Vagina (tissue), 2 donors: ENCODE results near the gene GALNT3.

Experiments used
- CTCF ChIP-seq, 3 experiments: fragments of 450-650 bp in 2 of 3; fragments of 200-600 bp in 1 of 3; sonication (generic) in 1 of 3; IDR thresholded peaks; one replicate each; pipeline ENCODE4 v1.5.1; 2017 to 2019; ENCODE audit warnings: antibody characterized with exemption in 3 of 3, mild to moderate bottlenecking in 2 of 3, moderate library complexity in 2 of 3
- POLR2A ChIP-seq, 2 donors: fragments of 450-650 bp; IDR thresholded peaks; one replicate each; pipeline ENCODE4 v1.6.1; 2017; ENCODE audit warnings: antibody characterized with exemption in 2 of 2, mild to moderate bottlenecking in 2 of 2, moderate library complexity in 2 of 2
- POLR2AphosphoS5 ChIP-seq, 2 donors: sonication (generic); formaldehyde crosslinking; IDR thresholded peaks; one replicate each; pipeline ENCODE4 v1.9.0; 2017; ENCODE audit warnings: antibody characterized with exemption in 2 of 2, mild to moderate bottlenecking in 2 of 2, low read depth in 1 of 2; ENCODE audit not compliant: insufficient read depth in 1 of 2

GRCh38 chr2:165777522-165778186 lies 16.4 kb downstream of the GALNT3 start:
- TF ChIP-seq CTCF (IDR thresholded peaks at IDR 0.05): no peak
- TF ChIP-seq POLR2AphosphoS5 (IDR thresholded peaks at IDR 0.05; ENCODE audit: insufficient read depth in 1 of 2, low read depth in 1 of 2): no peak
- no peak for TF ChIP-seq POLR2A (IDR thresholded peaks at IDR 0.05)
